ENCODE results near the gene MEMO1.

- TF ChIP-seq USF2 (CRISPR knock-in tag; IDR thresholded peaks at IDR 0.05) (no peak), ZNF121 (CRISPR knock-in tag; IDR thresholded peaks at IDR 0.05) (no peak), CTCF (IDR thresholded peaks at IDR 0.05) (no peak)
These were observed 53.3 kb downstream of the MEMO1 start for GRCh38 chr2:31957354-31958139.

Measured in WTC11 (cell line).